Measurements from ENCODE around the gene OGG1.
"Not testable (repeated sequence)": the region's sequence is repeated elsewhere in the genome, so short reads cannot be mapped to it uniquely, and the experiment has no call there.

OGG1 gene

GRCh38 chr3:9762871-9763270 lies 13.1 kb downstream of the OGG1 start:
- DNase-seq (ENCODE audit: low read depth in 2 of 2): no peak

GRCh38 chr3:9765865-9766264 lies 16.1 kb downstream of the OGG1 start:
- no peak for DNase-seq (ENCODE audit: low read depth in 2 of 2)

- DNase-seq (ENCODE audit: low read depth in 2 of 2): no peak
Observed at GRCh38 chr3:9767418-9767817, 17.7 kb downstream of the OGG1 start.

GRCh38 chr3:9768141-9768775 lies 18.5 kb downstream of the OGG1 start:
- DNase-seq (ENCODE audit: low read depth in 2 of 2): no peak

GRCh38 chr3:9769012-9769411 lies 19.3 kb downstream of the OGG1 start:
- DNase-seq (ENCODE audit: low read depth in 2 of 2): no peak

GRCh38 chr3:9769426-9770275 lies 19.9 kb downstream of the OGG1 start, which contains the start of gene CAMK1:
CAMK1 (minus strand) TSS chr3:9769947; CDS start chr3:9767749, 2,198 bp downstream.
- no peak for DNase-seq (ENCODE audit: low read depth in 2 of 2)

GRCh38 chr3:9770276-9770812 lies 20.6 kb downstream of the OGG1 start:
- no peak for DNase-seq (ENCODE audit: low read depth in 2 of 2)

- DNase-seq (ENCODE audit: low read depth in 2 of 2): not testable (repeated sequence)
Observed at GRCh38 chr3:9771007-9771406, 21.3 kb downstream of the OGG1 start.

GRCh38 chr3:9776896-9777693 lies 27.3 kb downstream of the OGG1 start:
- DNase-seq (ENCODE audit: low read depth in 2 of 2): no peak

GRCh38 chr3:9777694-9778021 lies 27.9 kb downstream of the OGG1 start:
- DNase-seq (ENCODE audit: low read depth in 2 of 2): no peak

- no peak for DNase-seq (ENCODE audit: low read depth in 2 of 2)
Observed at GRCh38 chr3:9778143-9779074, 28.7 kb downstream of the OGG1 start.

GRCh38 chr3:9779075-9779593 lies 29.4 kb downstream of the OGG1 start:
- no peak for DNase-seq (ENCODE audit: low read depth in 2 of 2)

GRCh38 chr3:9779721-9780457 lies 30.1 kb downstream of the OGG1 start:
- DNase-seq (ENCODE audit: low read depth in 2 of 2): no peak

GRCh38 chr3:9780458-9780812 lies 30.7 kb downstream of the OGG1 start:
- no peak for DNase-seq (ENCODE audit: low read depth in 2 of 2)

- DNase-seq (ENCODE audit: low read depth in 2 of 2): no peak
Observed at GRCh38 chr3:9780910-9781309, 31.2 kb downstream of the OGG1 start.

GRCh38 chr3:9781551-9781950 lies 31.8 kb downstream of the OGG1 start:
- no peak for DNase-seq (ENCODE audit: low read depth in 2 of 2)

- DNase-seq (ENCODE audit: low read depth in 2 of 2): no peak
Observed at GRCh38 chr3:9781978-9782603, 32.3 kb downstream of the OGG1 start.

- DNase-seq (ENCODE audit: low read depth in 2 of 2): no peak
Observed at GRCh38 chr3:9782770-9783169, 33.0 kb downstream of the OGG1 start.

GRCh38 chr3:9783954-9784353 lies 34.2 kb downstream of the OGG1 start:
- no peak for DNase-seq (ENCODE audit: low read depth in 2 of 2)

GRCh38 chr3:9784965-9785364 lies 35.2 kb downstream of the OGG1 start:
- no peak for DNase-seq (ENCODE audit: low read depth in 2 of 2)

All from stimulated activated CD8-positive, alpha-beta memory T cell treated with anti-CD3 and anti-CD28 coated beads, Interleukin-7, amount 100 ng/mL, for 1 hour (primary cell).